ENCODE measurements around the gene KRTAP9-1.

KRTAP9-1 gene

DNA sequence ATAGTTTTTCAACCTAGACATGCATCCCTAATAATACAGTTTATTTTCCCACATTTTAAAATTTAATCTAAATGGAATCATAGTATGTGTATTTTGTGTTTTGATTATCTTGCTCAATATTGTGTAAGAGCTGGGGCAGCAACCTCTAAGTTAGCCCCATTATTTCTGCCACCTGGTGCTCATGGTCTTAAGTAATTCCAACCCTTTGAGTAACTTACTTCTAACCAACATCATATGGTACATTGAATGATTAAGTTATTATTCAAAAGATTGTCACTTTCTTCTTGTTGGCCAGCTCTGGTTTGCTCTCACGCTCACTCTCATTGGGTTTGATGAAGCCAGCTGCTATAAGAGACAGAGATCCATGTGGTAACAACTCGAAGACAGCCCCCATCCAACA, 17.8 kb upstream of the KRTAP9-1 start:
- H2AK5ac ChIP-seq (ENCODE audit: low read length, severe bottlenecking): no peak overlapping the region
- no peak overlapping the region for H4K8ac ChIP-seq (ENCODE audit: low read length)
- H3K79me1 ChIP-seq (replicated peaks; ENCODE audit: low read length, poor library complexity, severe bottlenecking): no peaks in the 10 kb centered on the region
- no peak overlapping the region for H3K9ac ChIP-seq (ENCODE audit: low read length)
- 90% methylated on average over 2 of the region's 2 CpGs for WGBS
- no peak overlapping the region for H3K23ac ChIP-seq (ENCODE audit: low read length in 2 of 2)
- no peak overlapping the region for H2BK12ac ChIP-seq (ENCODE audit: low read length in 2 of 2)
- H4K91ac ChIP-seq (ENCODE audit: low read length): no peak overlapping the region
- H2AFZ ChIP-seq (ENCODE audit: low read depth, low read length): no peak overlapping the region
- H2BK5ac ChIP-seq (ENCODE audit: low read depth, low read length, poor library complexity, severe bottlenecking): no peak overlapping the region
- peaks cover 3% of the 10 kb centered on the region for H3K4me1 ChIP-seq (ENCODE audit: control insufficient read depth, insufficient read depth, low read depth, low read length)
- no peak overlapping the region for H3K4me2 ChIP-seq (ENCODE audit: low read length, poor library complexity, severe bottlenecking)
- H3K27ac ChIP-seq (ENCODE audit: low read length, poor library complexity, severe bottlenecking): no peak overlapping the region
- no peak overlapping the region for H2BK120ac ChIP-seq (ENCODE audit: low read depth, low read length)
- no peak for DNase-seq
- no peaks in the 10 kb centered on the region for H3K9me3 ChIP-seq (ENCODE audit: control insufficient read depth, low read length)
- H2BK15ac ChIP-seq (ENCODE audit: low read depth, poor library complexity, severe bottlenecking): no peak overlapping the region
- H3K27me3 ChIP-seq (ENCODE audit: control insufficient read depth in 1 of 2, insufficient read depth in 1 of 2, low read length in 2 of 2): no peaks in the 10 kb centered on the region
- H3K4me3 ChIP-seq (ENCODE audit: insufficient read depth in 1 of 2, low read depth in 1 of 2, low read length in 2 of 2): no peak overlapping the region
- no peaks in the 10 kb centered on the region for H3K36me3 ChIP-seq (ENCODE audit: control insufficient read depth in 1 of 2, insufficient read depth in 2 of 2, low read depth in 1 of 2, low read length in 2 of 2)
- no peak overlapping the region for H3K14ac ChIP-seq (ENCODE audit: low read length in 2 of 2)
- H3K18ac ChIP-seq (ENCODE audit: low read depth in 1 of 2, low read length in 2 of 2): no peak overlapping the region
- H3K4ac ChIP-seq (ENCODE audit: low read depth in 1 of 2, low read length in 2 of 2): no peak overlapping the region

GRCh38 chr17:41176744-41177387, 12.8 kb upstream of the KRTAP9-1 start:
- no peak for DNase-seq
- no peak overlapping the region for H3K9ac ChIP-seq (ENCODE audit: low read length)
- H3K23ac ChIP-seq (ENCODE audit: low read length in 2 of 2): no peak overlapping the region
- H3K14ac ChIP-seq (ENCODE audit: low read length in 2 of 2): no peak overlapping the region
- no peak overlapping the region for H2AK5ac ChIP-seq (ENCODE audit: low read length, severe bottlenecking)
- peaks cover 4% of the 10 kb centered on the region for H3K4me1 ChIP-seq (ENCODE audit: control insufficient read depth, insufficient read depth, low read depth, low read length)
- no peak overlapping the region for H3K4ac ChIP-seq (ENCODE audit: low read depth in 1 of 2, low read length in 2 of 2)
- H3K79me1 ChIP-seq (replicated peaks; ENCODE audit: low read length, poor library complexity, severe bottlenecking): no peaks in the 10 kb centered on the region
- H2BK120ac ChIP-seq (ENCODE audit: low read depth, low read length): no peak overlapping the region
- H2BK15ac ChIP-seq (ENCODE audit: low read depth, poor library complexity, severe bottlenecking): no peak overlapping the region
- H3K18ac ChIP-seq (ENCODE audit: low read depth in 1 of 2, low read length in 2 of 2): no peak overlapping the region
- H3K4me3 ChIP-seq (ENCODE audit: insufficient read depth in 1 of 2, low read depth in 1 of 2, low read length in 2 of 2): no peak overlapping the region
- H2BK12ac ChIP-seq (ENCODE audit: low read length in 2 of 2): no peak overlapping the region
- no peaks in the 10 kb centered on the region for H3K27me3 ChIP-seq (ENCODE audit: control insufficient read depth in 1 of 2, insufficient read depth in 1 of 2, low read length in 2 of 2)
- H4K8ac ChIP-seq (ENCODE audit: low read length): no peak overlapping the region
- H3K4me2 ChIP-seq (ENCODE audit: low read length, poor library complexity, severe bottlenecking): no peak overlapping the region
- no peak overlapping the region for H4K91ac ChIP-seq (ENCODE audit: low read length)
- WGBS: 84% methylated on average over 2 of the region's 3 CpGs
- H2BK5ac ChIP-seq (ENCODE audit: low read depth, low read length, poor library complexity, severe bottlenecking): no peak overlapping the region
- H3K36me3 ChIP-seq (ENCODE audit: control insufficient read depth in 1 of 2, insufficient read depth in 2 of 2, low read depth in 1 of 2, low read length in 2 of 2): no peaks in the 10 kb centered on the region
- H3K27ac ChIP-seq (ENCODE audit: low read length, poor library complexity, severe bottlenecking): no peak overlapping the region
- no peak overlapping the region for H2AFZ ChIP-seq (ENCODE audit: low read depth, low read length)
- no peaks in the 10 kb centered on the region for H3K9me3 ChIP-seq (ENCODE audit: control insufficient read depth, low read length)

DNA sequence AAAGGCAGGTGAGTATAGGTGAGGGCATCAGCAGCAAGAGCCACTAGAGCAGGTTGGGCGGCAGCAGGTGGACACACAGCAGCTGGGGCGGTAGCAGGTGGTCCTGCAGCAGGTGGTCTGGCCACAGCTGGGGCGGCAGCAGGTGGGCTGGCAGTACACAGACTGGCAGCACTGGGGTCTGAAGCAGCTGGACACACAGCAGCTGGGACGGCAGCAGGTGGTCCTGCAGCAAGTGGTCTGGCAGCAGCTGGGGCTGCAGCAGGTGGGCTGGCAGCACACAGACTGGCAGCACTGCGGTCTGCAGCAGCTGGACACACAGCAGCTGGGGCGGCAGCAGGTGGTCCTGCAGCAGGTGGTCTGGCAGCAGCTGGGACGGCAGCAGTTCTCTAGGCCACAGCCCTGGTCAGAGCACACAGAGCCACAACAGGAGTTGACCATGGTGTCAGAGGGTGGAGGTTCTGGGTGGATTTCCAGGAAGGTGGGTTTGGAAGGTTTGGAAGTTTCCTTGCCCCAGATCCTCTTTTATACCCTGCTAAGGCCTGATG, 11.9 kb upstream of the KRTAP9-1 start, which contains the start of gene KRTAP4-2:
KRTAP4-2 (minus strand) TSS at position 495 of the 545 bp plus-strand sequence; CDS start at position 438, 57 bp downstream.
- H4K8ac ChIP-seq (ENCODE audit: low read length): no peak within 1 kb of the TSS
- DNase-seq: no peak
- no peaks in the 10 kb centered on the region for H3K36me3 ChIP-seq (ENCODE audit: control insufficient read depth in 1 of 2, insufficient read depth in 2 of 2, low read depth in 1 of 2, low read length in 2 of 2)
- H3K79me1 ChIP-seq (replicated peaks; ENCODE audit: low read length, poor library complexity, severe bottlenecking): no peaks in the 10 kb centered on the region
- 89% methylated on average over 6 of the region's 7 CpGs for WGBS
- H3K27me3 ChIP-seq (ENCODE audit: control insufficient read depth in 1 of 2, insufficient read depth in 1 of 2, low read length in 2 of 2): no peaks in the 10 kb centered on the region
- peak within 1 kb of the TSS; percentile 8 for H3K27ac ChIP-seq (ENCODE audit: low read length, poor library complexity, severe bottlenecking)
- no peak within 1 kb of the TSS for H3K4ac ChIP-seq (ENCODE audit: low read depth in 1 of 2, low read length in 2 of 2)
- peak within 1 kb of the TSS in 1 of 2 experiments; percentile 41 for H3K14ac ChIP-seq (ENCODE audit: low read length in 2 of 2)
- peak within 1 kb of the TSS; percentile 83 for H3K9ac ChIP-seq (ENCODE audit: low read length)
- H4K91ac ChIP-seq (ENCODE audit: low read length): no peak within 1 kb of the TSS
- no peak within 1 kb of the TSS for H2BK12ac ChIP-seq (ENCODE audit: low read length in 2 of 2)
- H2AK5ac ChIP-seq (ENCODE audit: low read length, severe bottlenecking): no peak within 1 kb of the TSS
- H3K4me1 ChIP-seq (ENCODE audit: control insufficient read depth, insufficient read depth, low read depth, low read length): peaks cover 4% of the 10 kb centered on the region
- no peak within 1 kb of the TSS for H3K23ac ChIP-seq (ENCODE audit: low read length in 2 of 2)
- H3K9me3 ChIP-seq (ENCODE audit: control insufficient read depth, low read length): no peaks in the 10 kb centered on the region
- H3K18ac ChIP-seq (ENCODE audit: low read depth in 1 of 2, low read length in 2 of 2): no peak within 1 kb of the TSS
- no peak within 1 kb of the TSS for H3K4me3 ChIP-seq (ENCODE audit: insufficient read depth in 1 of 2, low read depth in 1 of 2, low read length in 2 of 2)
- H3K4me2 ChIP-seq (ENCODE audit: low read length, poor library complexity, severe bottlenecking): no peak within 1 kb of the TSS
- no peak within 1 kb of the TSS for H2BK5ac ChIP-seq (ENCODE audit: low read depth, low read length, poor library complexity, severe bottlenecking)
- H2BK15ac ChIP-seq (ENCODE audit: low read depth, poor library complexity, severe bottlenecking): no peak within 1 kb of the TSS
- no peak within 1 kb of the TSS for H2BK120ac ChIP-seq (ENCODE audit: low read depth, low read length)
- no peak within 1 kb of the TSS for H2AFZ ChIP-seq (ENCODE audit: low read depth, low read length)

GRCh38 chr17:41178341-41178740, 11.3 kb upstream of the KRTAP9-1 start:
- no peak overlapping the region for H3K23ac ChIP-seq (ENCODE audit: low read length in 2 of 2)
- no peak overlapping the region for H2AK5ac ChIP-seq (ENCODE audit: low read length, severe bottlenecking)
- H3K4me1 ChIP-seq (ENCODE audit: control insufficient read depth, insufficient read depth, low read depth, low read length): peaks cover 4% of the 10 kb centered on the region
- no peak overlapping the region for H4K91ac ChIP-seq (ENCODE audit: low read length)
- H3K18ac ChIP-seq (ENCODE audit: low read depth in 1 of 2, low read length in 2 of 2): no peak overlapping the region
- no peak overlapping the region for H2BK5ac ChIP-seq (ENCODE audit: low read depth, low read length, poor library complexity, severe bottlenecking)
- H3K14ac ChIP-seq (ENCODE audit: low read length in 2 of 2): no peak overlapping the region
- no peak overlapping the region for H2BK15ac ChIP-seq (ENCODE audit: low read depth, poor library complexity, severe bottlenecking)
- H3K4ac ChIP-seq (ENCODE audit: low read depth in 1 of 2, low read length in 2 of 2): no peak overlapping the region
- no peaks in the 10 kb centered on the region for H3K36me3 ChIP-seq (ENCODE audit: control insufficient read depth in 1 of 2, insufficient read depth in 2 of 2, low read depth in 1 of 2, low read length in 2 of 2)
- H3K27ac ChIP-seq (ENCODE audit: low read length, poor library complexity, severe bottlenecking): no peak overlapping the region
- no peaks in the 10 kb centered on the region for H3K27me3 ChIP-seq (ENCODE audit: control insufficient read depth in 1 of 2, insufficient read depth in 1 of 2, low read length in 2 of 2)
- H4K8ac ChIP-seq (ENCODE audit: low read length): no peak overlapping the region
- no peaks in the 10 kb centered on the region for H3K79me1 ChIP-seq (replicated peaks; ENCODE audit: low read length, poor library complexity, severe bottlenecking)
- peak; percentile 5 for DNase-seq
- no peak overlapping the region for H3K4me3 ChIP-seq (ENCODE audit: insufficient read depth in 1 of 2, low read depth in 1 of 2, low read length in 2 of 2)
- peak overlapping the region; percentile 83 for H3K9ac ChIP-seq (ENCODE audit: low read length)
- H2BK120ac ChIP-seq (ENCODE audit: low read depth, low read length): no peak overlapping the region
- no peak overlapping the region for H2BK12ac ChIP-seq (ENCODE audit: low read length in 2 of 2)
- no peak overlapping the region for H2AFZ ChIP-seq (ENCODE audit: low read depth, low read length)
- no peak overlapping the region for H3K4me2 ChIP-seq (ENCODE audit: low read length, poor library complexity, severe bottlenecking)
- H3K9me3 ChIP-seq (ENCODE audit: control insufficient read depth, low read length): no peaks in the 10 kb centered on the region
- WGBS: 71% methylated on average over 1 of the region's 3 CpGs

Measured in mesenchymal stem cell (in vitro differentiated cells and primary cell).